ENCODE results near the gene MAPK9.

Gene MAPK9

DNA sequence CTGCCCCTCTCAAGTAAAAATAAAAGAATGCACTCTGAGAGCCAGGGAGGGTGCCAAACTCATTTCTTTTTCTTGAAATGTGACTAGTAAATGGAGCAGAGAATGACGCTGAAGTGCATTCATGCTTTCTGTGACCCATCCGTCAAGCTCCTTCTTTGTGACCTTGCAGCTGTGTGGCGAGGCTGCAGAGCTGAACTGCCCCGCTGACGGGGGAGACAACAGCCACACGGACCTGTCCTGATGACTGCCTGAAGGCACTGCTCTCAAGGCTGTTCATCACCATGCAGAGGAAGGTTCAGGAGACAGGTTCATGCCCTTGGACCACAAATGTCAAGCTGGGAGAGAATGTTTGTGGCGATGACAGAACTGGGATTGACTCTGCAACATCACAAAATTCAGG is 61.9 kb downstream of the MAPK9 start:
- DNase-seq (ENCODE audit: low read depth): no peak
- no peak for TF ChIP-seq CTCF (conservative IDR thresholded peaks at IDR 0.05; ENCODE audit: control insufficient read depth, insufficient read depth, low read depth, low read length)
- H3K4me3 ChIP-seq (ENCODE audit: control insufficient read depth, low read depth, low read length): no peak overlapping the region

DNA sequence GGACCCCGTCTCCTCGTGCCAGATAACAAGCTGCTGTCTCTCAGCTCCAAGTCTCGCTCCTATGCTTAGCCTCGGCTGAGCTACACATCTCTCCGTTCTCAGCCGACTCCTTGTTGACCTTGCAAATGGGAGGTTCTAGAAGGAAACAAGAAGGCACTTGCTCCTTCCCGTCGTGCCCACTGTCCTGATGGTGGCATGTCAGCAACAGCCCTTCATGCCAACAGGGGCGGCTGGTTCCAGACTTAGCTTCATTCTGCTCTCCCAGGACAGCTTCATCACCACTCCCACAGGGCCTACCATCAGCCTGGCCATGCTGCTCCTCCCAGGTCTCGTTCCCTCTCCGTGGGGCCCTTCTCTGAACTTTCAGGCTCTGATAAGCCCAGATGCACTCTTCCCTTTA is 69.8 kb downstream of the MAPK9 start:
- no peak for TF ChIP-seq CTCF (conservative IDR thresholded peaks at IDR 0.05; ENCODE audit: control insufficient read depth, insufficient read depth, low read depth, low read length)
- no peak overlapping the region for H3K4me3 ChIP-seq (ENCODE audit: control insufficient read depth, low read depth, low read length)
- no peak for DNase-seq (ENCODE audit: low read depth)

DNA sequence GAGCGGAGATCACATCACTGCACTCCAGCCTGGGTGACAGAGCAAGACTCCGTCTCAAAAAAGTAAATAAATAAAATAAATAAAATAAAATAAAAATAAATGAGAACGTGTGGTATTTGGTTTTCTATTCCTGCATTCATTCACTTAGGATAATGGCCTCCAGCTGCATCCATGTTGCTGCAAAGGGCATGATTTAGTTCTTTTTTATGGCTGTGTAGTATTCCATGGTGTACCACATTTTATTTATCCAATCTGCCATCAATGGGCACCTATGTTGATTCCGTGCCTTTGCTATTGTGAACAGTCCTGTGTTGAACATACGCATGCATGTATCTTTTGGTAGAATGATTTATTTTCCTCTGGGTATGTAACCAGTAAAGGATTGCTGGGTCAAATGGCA is 74.1 kb downstream of the MAPK9 start:
- no peak for DNase-seq (ENCODE audit: low read depth)
- TF ChIP-seq CTCF (conservative IDR thresholded peaks at IDR 0.05; ENCODE audit: control insufficient read depth, insufficient read depth, low read depth, low read length): no peak
- H3K4me3 ChIP-seq (ENCODE audit: control insufficient read depth, low read depth, low read length): no peak overlapping the region

- no peak for DNase-seq (ENCODE audit: low read depth)
- no peak for TF ChIP-seq CTCF (conservative IDR thresholded peaks at IDR 0.05; ENCODE audit: control insufficient read depth, insufficient read depth, low read depth, low read length)
- H3K4me3 ChIP-seq (ENCODE audit: control insufficient read depth, low read depth, low read length): no peak overlapping the region
These were observed 75.2 kb downstream of the MAPK9 start for GRCh38 chr5:180216646-180217171.

DNA sequence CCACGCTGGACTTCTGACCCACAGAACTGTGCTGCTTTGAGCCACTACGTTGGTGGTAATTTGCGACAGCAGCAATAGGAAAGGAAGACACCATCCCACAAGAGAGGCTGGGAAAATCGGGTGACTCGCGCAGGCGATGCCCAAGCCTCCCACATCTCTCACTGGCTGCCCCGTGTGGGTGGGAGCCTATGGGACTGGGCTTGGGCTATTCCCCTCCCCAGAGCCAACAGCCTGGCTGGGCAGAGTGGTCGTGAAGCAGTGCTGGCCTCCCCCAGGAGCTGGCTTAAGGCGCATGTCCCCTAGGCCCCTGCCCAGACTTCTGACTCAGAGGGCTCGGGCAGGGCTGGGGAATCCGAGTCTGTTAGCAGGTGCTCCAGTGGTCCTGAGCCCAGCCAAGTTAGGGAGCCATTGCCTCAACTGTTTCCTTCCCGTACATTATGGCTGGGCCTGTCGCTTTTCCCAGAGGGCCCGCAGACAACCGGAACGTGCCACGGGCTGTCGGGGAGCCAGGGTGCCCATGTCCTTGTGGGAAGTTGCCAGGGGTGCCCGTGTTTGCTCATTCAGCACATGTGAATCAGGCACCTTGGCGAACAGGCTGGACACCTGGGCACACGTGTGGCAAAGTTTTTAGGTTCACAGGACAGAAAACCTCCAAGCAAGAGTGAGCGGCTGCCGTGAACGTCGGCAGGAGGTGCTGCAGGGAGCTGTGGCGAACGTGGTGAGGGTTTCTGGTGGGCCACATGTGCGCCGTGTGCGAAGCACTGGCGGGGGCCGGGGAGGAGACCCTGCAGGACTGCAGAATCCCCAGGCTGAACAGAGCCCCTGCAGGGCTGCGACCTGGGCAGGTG is 75.9 kb downstream of the MAPK9 start:
- no peak for DNase-seq (ENCODE audit: low read depth)
- no peak for TF ChIP-seq CTCF (conservative IDR thresholded peaks at IDR 0.05; ENCODE audit: control insufficient read depth, insufficient read depth, low read depth, low read length)
- H3K4me3 ChIP-seq (ENCODE audit: control insufficient read depth, low read depth, low read length): no peak overlapping the region

DNA sequence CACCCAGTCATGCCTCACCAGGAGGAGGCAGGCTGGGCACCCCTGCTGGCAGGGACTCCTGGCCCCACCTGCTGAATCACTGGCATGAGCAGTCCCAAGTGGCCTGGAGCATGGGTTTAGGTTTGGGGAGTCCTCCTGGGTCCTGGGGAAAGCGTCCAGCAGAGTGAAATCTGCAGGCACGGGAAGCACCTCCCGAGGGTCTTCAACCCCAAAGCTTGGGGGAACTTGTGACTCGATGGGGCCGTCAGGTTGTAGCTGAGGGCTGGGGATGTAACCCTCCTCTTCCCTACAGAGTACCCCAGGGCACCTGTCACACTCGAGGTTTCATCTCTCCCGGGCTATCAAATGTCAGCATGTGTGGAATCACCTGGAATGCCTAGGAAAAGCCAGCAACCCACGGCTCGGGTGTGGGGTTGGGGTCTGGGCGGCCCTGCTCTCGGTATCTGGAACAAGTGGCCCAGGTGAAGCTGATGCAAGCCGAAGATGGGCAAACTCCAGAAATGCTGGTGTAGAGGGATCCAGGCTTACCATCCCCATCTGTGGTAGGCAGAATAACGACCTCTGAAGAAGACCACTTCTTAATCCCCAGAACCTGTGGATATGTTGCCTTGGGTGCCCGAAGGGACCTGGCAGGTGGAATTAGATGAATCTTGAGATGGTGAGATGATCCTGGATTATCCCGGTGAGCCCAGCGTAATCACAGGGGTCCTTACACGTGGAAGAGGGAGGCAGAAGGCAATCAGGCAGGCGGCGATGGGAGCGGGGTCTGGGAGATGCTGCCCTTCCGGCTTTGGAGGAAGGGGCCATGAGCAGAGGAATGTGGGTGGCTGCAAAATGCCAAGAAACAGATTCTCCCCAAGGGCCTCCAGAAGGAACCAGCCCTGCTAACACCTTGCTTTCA is 76.8 kb downstream of the MAPK9 start:
- no peak for TF ChIP-seq CTCF (conservative IDR thresholded peaks at IDR 0.05; ENCODE audit: control insufficient read depth, insufficient read depth, low read depth, low read length)
- no peak overlapping the region for H3K4me3 ChIP-seq (ENCODE audit: control insufficient read depth, low read depth, low read length)
- DNase-seq (ENCODE audit: low read depth): no peak

Measured in fibroblast of mammary gland (primary cell).